ENCODE results near the gene TPGS2.

DNA sequence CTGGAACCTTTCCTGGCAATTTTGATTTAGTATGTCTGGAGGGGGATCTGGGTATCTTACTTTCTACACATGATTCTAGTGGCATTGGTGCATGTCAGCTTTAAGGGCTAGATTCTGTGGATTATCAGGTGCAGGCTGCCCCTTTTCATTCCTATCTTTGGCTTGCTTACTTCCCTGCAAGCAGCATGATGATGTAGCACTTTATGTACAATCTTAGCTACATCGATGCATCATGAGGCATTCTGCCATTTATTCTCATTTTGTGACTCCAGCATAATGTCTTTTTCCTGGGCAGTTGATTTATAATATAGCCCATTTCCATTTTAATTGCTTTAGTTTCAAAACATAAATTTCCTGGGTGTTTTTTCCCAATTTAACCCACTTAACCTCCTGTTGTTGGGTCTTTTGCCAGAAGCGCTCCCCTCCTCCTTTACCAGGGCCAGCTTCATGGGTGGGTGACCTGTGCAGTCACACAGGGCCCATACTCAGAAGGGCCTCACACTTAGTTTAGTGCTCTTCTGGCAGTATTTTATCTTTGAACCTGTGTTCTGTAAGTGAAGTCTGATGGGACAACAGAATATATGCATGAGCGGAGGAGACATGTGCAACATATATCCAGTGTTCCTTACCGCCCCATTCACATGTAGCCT lies 36.0 kb downstream of the TPGS2 start:
- TF ChIP-seq, protein P1, sequence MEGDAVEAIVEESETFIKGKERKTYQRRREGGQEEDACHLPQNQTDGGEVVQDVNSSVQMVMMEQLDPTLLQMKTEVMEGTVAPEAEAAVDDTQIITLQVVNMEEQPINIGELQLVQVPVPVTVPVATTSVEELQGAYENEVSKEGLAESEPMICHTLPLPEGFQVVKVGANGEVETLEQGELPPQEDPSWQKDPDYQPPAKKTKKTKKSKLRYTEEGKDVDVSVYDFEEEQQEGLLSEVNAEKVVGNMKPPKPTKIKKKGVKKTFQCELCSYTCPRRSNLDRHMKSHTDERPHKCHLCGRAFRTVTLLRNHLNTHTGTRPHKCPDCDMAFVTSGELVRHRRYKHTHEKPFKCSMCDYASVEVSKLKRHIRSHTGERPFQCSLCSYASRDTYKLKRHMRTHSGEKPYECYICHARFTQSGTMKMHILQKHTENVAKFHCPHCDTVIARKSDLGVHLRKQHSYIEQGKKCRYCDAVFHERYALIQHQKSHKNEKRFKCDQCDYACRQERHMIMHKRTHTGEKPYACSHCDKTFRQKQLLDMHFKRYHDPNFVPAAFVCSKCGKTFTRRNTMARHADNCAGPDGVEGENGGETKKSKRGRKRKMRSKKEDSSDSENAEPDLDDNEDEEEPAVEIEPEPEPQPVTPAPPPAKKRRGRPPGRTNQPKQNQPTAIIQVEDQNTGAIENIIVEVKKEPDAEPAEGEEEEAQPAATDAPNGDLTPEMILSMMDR (IDR thresholded peaks at IDR 0.05), result no peak
- TF ChIP-seq POLR2A (IDR thresholded peaks at IDR 0.05) (no peak), POLR2AphosphoS5 (IDR thresholded peaks at IDR 0.05) (no peak)
